Uterus (tissue), 2 donors: ENCODE measurements around the gene ARHGAP15.

Source experiments
- CTCF ChIP-seq, 4 experiments: fragments of 200-600 bp in 2 of 4; fragments of 450-650 bp in 2 of 4; sonication (generic) in 2 of 4; IDR thresholded peaks; one replicate each; pipeline ENCODE4 v1.5.1; 2016 to 2019; ENCODE audit warnings: antibody characterized with exemption in 4 of 4, mild to moderate bottlenecking in 2 of 4, moderate library complexity in 1 of 4
- POLR2A ChIP-seq, 2 donors: fragments of 450-650 bp; IDR thresholded peaks; one replicate each; pipeline ENCODE4 v1.6.1; 2016; ENCODE audit warnings: antibody characterized with exemption in 2 of 2, mild to moderate bottlenecking in 1 of 2, moderate library complexity in 1 of 2

GRCh38 chr2:143501106-143501676 is 372.0 kb downstream of the ARHGAP15 start:
- no peak for TF ChIP-seq CTCF (IDR thresholded peaks at IDR 0.05)
- TF ChIP-seq POLR2A (IDR thresholded peaks at IDR 0.05), result no peak
